HepG2 (cell line): ENCODE measurements around the gene PTGR2. TPM values are rescaled to one million over a fixed set of nuclear protein-coding genes. Genes with fewer than 3 reads are reported as not detected.

Experiments
- ATAC-seq: fragments of 200-7000 bp; cut with Tn5 transposase; 3 replicates; pipeline ENCODE4 v1.9.1; 2020; ENCODE audit warnings: mild to moderate bottlenecking, moderate library complexity
- BruUV-seq: library from RNA; stranded (reverse); fragments of 400-500 nt; replicated peaks from 2 replicates; lab custom pipeline; 2021; lab: Mats Ljungman, UMichigan
- CTCF ChIA-PET: fragments of 300-600 bp; formaldehyde crosslinking; extraction: SDS; loops from one replicate; lab custom pipeline; 2021; ENCODE audit warnings: low total read pairs, inconsistent platforms, low intra/inter-chr PET ratio; lab: Yijun Ruan, JAX
- POLR2A ChIA-PET: fragments of 350-600 bp; sonication (Branson Sonifier 250); formaldehyde crosslinking; loops from one replicate; lab custom pipeline; 2020; ENCODE audit warnings: antibody characterized with exemption, inconsistent platforms; lab: Yijun Ruan, JAX
- DNase-seq: peaks from one replicate; pipeline ENCODE4 v3.0.0-alpha.2; 2015; ENCODE audit warnings: low spot score
- FAIRE-seq: peaks from 3 replicates; lab custom pipeline; 2011; peaks lifted over from hg19 to GRCh38; lab: Jason Lieb, UNC
- H2AFZ ChIP-seq: one replicate; pipeline ENCODE4 v1.6.1; 2011; ENCODE audit warnings: low read length, inconsistent platforms
- H3K27ac ChIP-seq: fragments of 300-600 bp; 3 replicates; pipeline ENCODE4 v1.8.0; 2011; ENCODE audit warnings: mixed run types, mild to moderate bottlenecking, mixed read lengths, low read length, inconsistent platforms; ENCODE audit not compliant: insufficient read depth; ENCODE audit errors: extremely low read length
- H3K27me3 ChIP-seq, 2 experiments: fragments of 200-600 bp in 1 of 2; 2 replicates in 1 of 2; 3 replicates in 1 of 2; pipeline versions ENCODE4 v1.6.0 to v1.8.0; 2011; ENCODE audit warnings: low read length in 2 of 2, mild to moderate bottlenecking in 2 of 2, moderate library complexity in 2 of 2, inconsistent platforms in 1 of 2; ENCODE audit not compliant: insufficient read depth in 2 of 2, control insufficient read depth in 1 of 2
- H3K36me3 ChIP-seq, 2 experiments: fragments of 200-600 bp in 1 of 2; replicated peaks in 1 of 2; 2 replicates in 1 of 2; 3 replicates in 1 of 2; pipeline versions ENCODE4 v1.5.1 to v1.8.0; 2011; ENCODE audit warnings: low read length in 2 of 2, inconsistent platforms in 1 of 2; ENCODE audit not compliant: insufficient read depth in 2 of 2, control insufficient read depth in 1 of 2
- H3K4me1 ChIP-seq: 2 replicates; pipeline ENCODE4 v1.5.1; 2012; ENCODE audit warnings: low read length, inconsistent platforms; ENCODE audit not compliant: insufficient read depth
- H3K4me2 ChIP-seq: 2 replicates; pipeline ENCODE4 v1.6.0; 2011; ENCODE audit warnings: low read depth, low read length, inconsistent platforms
- H3K4me3 ChIP-seq, 3 experiments: fragments of 200-600 bp in 1 of 3; sonication (generic), shearing (Covaris generic) in 1 of 3; replicated peaks in 1 of 3; 2 replicates each; pipeline ENCODE4 v1.5.1; 2011 to 2016; ENCODE audit warnings: low read length in 3 of 3, inconsistent platforms in 2 of 3, low read depth in 2 of 3, mild to moderate bottlenecking in 2 of 3, control low read depth in 1 of 3, mixed read lengths in 1 of 3; ENCODE audit not compliant: insufficient read depth in 1 of 3
- H3K79me2 ChIP-seq: one replicate; pipeline ENCODE4 v1.6.1; 2011; ENCODE audit warnings: low read length, inconsistent platforms; ENCODE audit not compliant: insufficient read depth
- H3K9ac ChIP-seq: 2 replicates; pipeline ENCODE4 v1.6.0; 2011; ENCODE audit warnings: mild to moderate bottlenecking, low read depth, low read length, inconsistent platforms; ENCODE audit not compliant: insufficient read depth
- H3K9me3 ChIP-seq: 2 replicates; pipeline ENCODE4 v1.5.1; 2012; ENCODE audit warnings: mild to moderate bottlenecking, low read length
- H4K20me1 ChIP-seq: 2 replicates; pipeline ENCODE4 v1.6.0; 2011; ENCODE audit warnings: inconsistent platforms, mild to moderate bottlenecking, low read length, moderate library complexity; ENCODE audit not compliant: insufficient read depth
- ATF1 ChIP-seq: IDR thresholded peaks from 2 replicates; pipeline ENCODE4 v1.6.1; 2016; ENCODE audit warnings: mild to moderate bottlenecking, control low read depth
- CENPT ChIP-seq: sonication (generic); formaldehyde crosslinking; IDR thresholded peaks from 2 replicates; pipeline ENCODE4 v1.8.0; 2022; ENCODE audit warnings: low read depth, mild to moderate bottlenecking, moderate library complexity, missing genetic modification reagents
- DNMT3B ChIP-seq: conservative IDR thresholded peaks from 2 replicates; pipeline ENCODE4 v1.6.1; 2016; ENCODE audit warnings: missing biosample characterization, control low read depth
- HNF4A ChIP-seq: sonication (generic); formaldehyde crosslinking; IDR thresholded peaks from 2 replicates; pipeline ENCODE4 v1.4.0; 2020; ENCODE audit warnings: missing genetic modification reagents
- MXD3 ChIP-seq: IDR thresholded peaks from 2 replicates; pipeline ENCODE4 v1.6.1; 2016; ENCODE audit warnings: mild to moderate bottlenecking, missing biosample characterization, missing genetic modification reagents
- NR2C2 ChIP-seq: sonication (generic); formaldehyde crosslinking; IDR thresholded peaks from 2 replicates; pipeline ENCODE4 v1.4.0; 2020; ENCODE audit warnings: missing genetic modification reagents, mild to moderate bottlenecking, moderate library complexity, borderline replicate concordance
- ZBTB8A ChIP-seq: sonication (generic); formaldehyde crosslinking; IDR thresholded peaks from 2 replicates; pipeline ENCODE4 v1.4.0; 2020; ENCODE audit warnings: mild to moderate bottlenecking, low read depth, missing genetic modification reagents, borderline replicate concordance
- ZFP36 ChIP-seq: fragments of 150-350 bp; IDR thresholded peaks from 2 replicates; pipeline ENCODE4 v1.6.1; 2018; ENCODE audit warnings: borderline replicate concordance, low read length, low read depth; ENCODE audit not compliant: partially characterized antibody
- ZFP82 ChIP-seq: sonication (generic); formaldehyde crosslinking; IDR thresholded peaks from 2 replicates; pipeline ENCODE4 v1.5.1; 2020; ENCODE audit warnings: mild to moderate bottlenecking, missing genetic modification reagents, borderline replicate concordance
- ZFX ChIP-seq: sonication (generic); formaldehyde crosslinking; IDR thresholded peaks from 2 replicates; pipeline ENCODE4 v1.4.0; 2020; ENCODE audit warnings: mild to moderate bottlenecking, low read depth, missing genetic modification reagents, moderate library complexity
- ZGPAT ChIP-seq: IDR thresholded peaks from 2 replicates; pipeline ENCODE4 v1.6.1; 2016; ENCODE audit warnings: mild to moderate bottlenecking
- ZNF121 ChIP-seq: sonication (generic); formaldehyde crosslinking; IDR thresholded peaks from 2 replicates; pipeline ENCODE4 v1.5.0; 2020; ENCODE audit warnings: mild to moderate bottlenecking, missing genetic modification reagents
- ZNF224 ChIP-seq: sonication (generic); formaldehyde crosslinking; IDR thresholded peaks from 2 replicates; pipeline ENCODE4 v1.5.0; 2020; ENCODE audit warnings: mild to moderate bottlenecking, missing genetic modification reagents
- ZNF367 ChIP-seq: sonication (generic); formaldehyde crosslinking; IDR thresholded peaks from 2 replicates; pipeline ENCODE4 v1.4.0; 2020; ENCODE audit warnings: missing genetic modification reagents, borderline replicate concordance
- ZNF891 ChIP-seq: sonication (generic); formaldehyde crosslinking; IDR thresholded peaks from 2 replicates; pipeline ENCODE4 v1.5.0; 2020; ENCODE audit warnings: mild to moderate bottlenecking, missing genetic modification reagents
- WGBS: methylation state at CpG from one replicate; pipeline ENCODE4 v1.1.6; 2017; ENCODE audit warnings: low lambda C conversion rate; 5-methylcytosine and 5-hydroxymethylcytosine counted together
- in situ Hi-C: cut with HindIII; loops from 2 replicates; pipeline ENCODE4 v1.10.0; 2017; ENCODE audit warnings: low pct_unique_long_range_greater_than_20kb; ENCODE audit not compliant: extremely low pct_ligation_motif_present
- intact Hi-C: fragments of 100-400 bp; cut with micrococcal nuclease; formaldehyde crosslinking; loops from one replicate; pipeline ENCODE4 v1.10.0; 2022; ENCODE audit not compliant: unreplicated experiment
- polyA plus RNA-seq, 8 experiments: library from polyadenylated mRNA; depleted of rRNA in 3 of 8; stranded (reverse) in 7 of 8; unstranded in 1 of 8; fragments of >200 nt; fragmentation: Illumina TruSeq in 4 of 8; extraction: Trizol in 4 of 8; gene quantifications; 2 replicates each; pipeline versions ENCODE4 v1.2.1 to v1.2.3, GENCODE V29; 2011 to 2016; ENCODE audit warnings: low read depth in 4 of 8, missing spikeins in 1 of 8, mixed read lengths in 1 of 8; ENCODE audit not compliant: insufficient read depth in 1 of 8
- total RNA-seq, 5 experiments: library from RNA; depleted of rRNA; stranded (reverse); fragments of >200 nt; fragmentation: Illumina TruSeq; extraction: Trizol; gene quantifications; 2 replicates each; pipeline ENCODE4 v1.2.3, GENCODE V29; 2016; ENCODE audit warnings: low read depth in 1 of 5

Gene PTGR2
- total and polyA plus RNA-seq, 2 of the 13 experiments (the other 11 are each of a cell fraction or from before 2014, with no cell fraction given) = 3.0 to 4.3 TPM

GRCh38 chr14:73887318-73887616 lies 35.6 kb downstream of the PTGR2 start:
- Histone ChIP-seq H3K27ac (peak overlapping the region; percentile 88), H3K4me2 (peak overlapping the region; percentile 87), H3K27me3 (no peaks in the 10 kb centered on the region), H3K9ac (peak overlapping the region; percentile 90), H3K79me2 (peaks cover 50% of the 10 kb centered on the region), H3K4me1 (peaks cover 35% of the 10 kb centered on the region), H4K20me1 (0 out of 2 replicates have a peak, but pooled peaks cover 8% of the 10 kb centered on the region), H3K9me3 (no peaks in the 10 kb centered on the region), H2AFZ (no peak overlapping the region), H3K36me3 (0 out of 5 replicates have a peak, but pooled peaks cover 2 to 3% of the 10 kb centered on the region in 2 experiments), H3K4me3 (peak overlapping the region; percentile 65 to 99 (median 90))
- ATAC-seq = no peak
- peak; percentile 25 for DNase-seq
- peak; percentile 83; the same call in 1 of the 2 replicates for TF ChIP-seq ZFP82 (CRISPR knock-in tag)
- no peak for TF ChIP-seq ZFX (CRISPR knock-in tag)
- no peak for FAIRE-seq
- 1% methylated on average over 7 of the region's 7 CpGs for WGBS
- in situ Hi-C loops = no loop called here
- CTCF ChIA-PET = no interaction called here
- POLR2A ChIA-PET = interaction anchor here (1.0 to 3.0 kb wide), 13 partner anchors 10 to 146 kb away, joined by 3 to 56 read pairs (median 4); partner anchors contain the start of genes COQ6, FAM161B and PTGR2
- intact Hi-C loops = loop anchor here (2.0 to 5.0 kb wide), 2 partner anchors 36 to 50 kb away; partner anchors contain the start of gene PTGR2
- BruUV-seq = no TSS peak

- Histone ChIP-seq H3K9ac (peak overlapping the region; percentile 90), H3K36me3 (0 out of 5 replicates have a peak, but pooled peaks cover 2 to 6% of the 10 kb centered on the region in 2 experiments), H4K20me1 (0 out of 2 replicates have a peak, but pooled peaks cover 8% of the 10 kb centered on the region), H3K4me1 (peaks cover 35% of the 10 kb centered on the region)
- FAIRE-seq = no peak
- TF ChIP-seq ZNF891 = no peak
- 0 out of 2 replicates have a peak, but pooled peaks have one; percentile 20 for TF ChIP-seq ZGPAT (CRISPR knock-in tag)
- no peak for TF ChIP-seq ZFP36
- peak; percentile 67; the same call in 1 of the 2 replicates for TF ChIP-seq ZNF121 (CRISPR knock-in tag)
- peak; percentile 33; the same call in 1 of the 2 replicates for TF ChIP-seq HNF4A (CRISPR knock-in tag)
- TF ChIP-seq DNMT3B (CRISPR knock-in tag) = no peak
- TF ChIP-seq CENPT (CRISPR knock-in tag) = no peak
- no peak for TF ChIP-seq ZBTB8A (CRISPR knock-in tag)
- TF ChIP-seq ZNF224 (CRISPR knock-in tag) = no peak
- TF ChIP-seq MXD3 (CRISPR knock-in tag) = no peak
- no peak for TF ChIP-seq ZNF367 (CRISPR knock-in tag)
- 0 out of 2 replicates have a peak, but pooled peaks have one; percentile 21 for TF ChIP-seq ATF1 (CRISPR knock-in tag)
- TF ChIP-seq NR2C2 (CRISPR knock-in tag) = 0 out of 2 replicates have a peak, but pooled peaks have one; percentile 16
- TF ChIP-seq, all 625 proteins: peak for 5
- POLR2A ChIA-PET = interaction anchor here (1.0 to 3.0 kb wide), 5 partner anchors 36 to 146 kb away, joined by 3 to 56 read pairs (median 6); partner anchors contain the start of genes COQ6, FAM161B and PTGR2
- Histone ChIP-seq H3K27ac (peak overlapping the region; percentile 88), H2AFZ (no peak overlapping the region), H3K4me2 (peak overlapping the region; percentile 87), H3K4me3 (peak overlapping the region; percentile 65 to 99 (median 90)), H3K27me3 (no peaks in the 10 kb centered on the region), H3K9me3 (no peaks in the 10 kb centered on the region), H3K79me2 (peaks cover 54% of the 10 kb centered on the region)
- ATAC-seq = no peak
- TSS peak; percentile 75 for BruUV-seq
- intact Hi-C loops (loop anchor here (2.0 to 5.0 kb wide), 2 partner anchors 37 to 51 kb away; partner anchors contain the start of gene PTGR2), in situ Hi-C loops (no loop called here)
- CTCF ChIA-PET = no interaction called here
- peak; percentile 42 for DNase-seq
- WGBS = 1% methylated on average over 7 of the region's 7 CpGs
Measured at GRCh38 chr14:73887694-73888459, 36.2 kb downstream of the PTGR2 start.
